ENCODE results near the gene COL4A4.

- TF ChIP-seq, protein P1, sequence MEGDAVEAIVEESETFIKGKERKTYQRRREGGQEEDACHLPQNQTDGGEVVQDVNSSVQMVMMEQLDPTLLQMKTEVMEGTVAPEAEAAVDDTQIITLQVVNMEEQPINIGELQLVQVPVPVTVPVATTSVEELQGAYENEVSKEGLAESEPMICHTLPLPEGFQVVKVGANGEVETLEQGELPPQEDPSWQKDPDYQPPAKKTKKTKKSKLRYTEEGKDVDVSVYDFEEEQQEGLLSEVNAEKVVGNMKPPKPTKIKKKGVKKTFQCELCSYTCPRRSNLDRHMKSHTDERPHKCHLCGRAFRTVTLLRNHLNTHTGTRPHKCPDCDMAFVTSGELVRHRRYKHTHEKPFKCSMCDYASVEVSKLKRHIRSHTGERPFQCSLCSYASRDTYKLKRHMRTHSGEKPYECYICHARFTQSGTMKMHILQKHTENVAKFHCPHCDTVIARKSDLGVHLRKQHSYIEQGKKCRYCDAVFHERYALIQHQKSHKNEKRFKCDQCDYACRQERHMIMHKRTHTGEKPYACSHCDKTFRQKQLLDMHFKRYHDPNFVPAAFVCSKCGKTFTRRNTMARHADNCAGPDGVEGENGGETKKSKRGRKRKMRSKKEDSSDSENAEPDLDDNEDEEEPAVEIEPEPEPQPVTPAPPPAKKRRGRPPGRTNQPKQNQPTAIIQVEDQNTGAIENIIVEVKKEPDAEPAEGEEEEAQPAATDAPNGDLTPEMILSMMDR (IDR thresholded peaks at IDR 0.05) = no peak
- no peak for TF ChIP-seq POLR2A (IDR thresholded peaks at IDR 0.05)
These were observed 106.1 kb downstream of the COL4A4 start for GRCh38 chr2:227057743-227058447.

Measured in esophagus squamous epithelium (tissue), 4 donors.